IPS-NIHi7 (cell line): ENCODE data around the gene COPS2.
A peak's percentile ranks its signal among the peaks of the same experiment; 100 is the strongest.
"Not testable (repeated sequence)": the region's sequence is repeated elsewhere in the genome, so short reads cannot be mapped to it uniquely, and the experiment has no call there.

ENCODE experiments used
- DNase-seq: peaks from one replicate; pipeline ENCODE4 v3.0.0; 2012; ENCODE audit warnings: mixed read lengths; ENCODE audit errors: extremely low spot score

The COPS2 gene

DNA sequence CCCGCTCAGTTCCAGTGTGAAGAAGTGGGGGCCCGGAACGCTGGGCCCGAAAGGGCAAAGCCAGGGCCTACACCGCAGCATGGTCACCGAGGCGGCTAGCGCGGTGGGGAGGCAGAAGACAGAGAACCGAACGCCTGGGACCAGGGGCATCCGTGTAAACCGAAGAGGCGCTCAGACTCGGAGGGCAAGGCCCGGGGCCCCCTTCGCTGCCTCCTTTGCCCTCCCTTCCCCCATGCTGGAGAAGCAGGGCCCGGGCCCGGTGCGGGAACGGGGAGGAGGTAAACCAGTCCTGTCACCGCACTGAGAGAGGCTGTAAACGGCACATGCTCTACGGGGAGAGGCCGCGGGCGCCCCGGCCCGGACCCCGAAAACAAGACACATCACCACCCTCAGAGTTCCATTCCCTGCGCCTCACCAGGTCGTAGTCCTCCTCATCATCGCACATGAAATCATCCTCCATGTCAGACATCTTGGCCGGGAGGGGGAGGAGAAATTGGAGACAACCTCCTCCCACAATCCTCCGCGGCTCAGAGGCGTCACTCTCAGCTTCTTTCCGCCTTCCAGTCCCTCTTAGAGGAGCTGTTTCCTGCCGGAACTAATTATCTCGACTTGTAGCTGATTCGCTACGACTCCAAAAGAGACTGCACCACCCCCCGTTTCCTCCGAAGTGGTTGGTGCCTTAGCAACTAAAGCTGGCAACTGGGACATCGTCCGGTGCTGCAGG, at the start of gene COPS2:
TSS of gene COPS2 (minus strand) at position 490 of the 724 bp plus-strand sequence. CDS start at position 469, 21 bp downstream.
- peak; percentile 91 for DNase-seq

GRCh38 chr15:49200347-49200746, 44.9 kb upstream of the COPS2 start:
- no peak for DNase-seq

- DNase-seq, result no peak
Measured at GRCh38 chr15:49199666-49200065, 44.3 kb upstream of the COPS2 start.

- no peak for DNase-seq
Measured at GRCh38 chr15:49196856-49197255, 41.5 kb upstream of the COPS2 start.

- DNase-seq, result no peak
Measured at GRCh38 chr15:49191892-49192291, 36.5 kb upstream of the COPS2 start.

GRCh38 chr15:49190586-49190985, 35.2 kb upstream of the COPS2 start:
- no peak for DNase-seq

DNA sequence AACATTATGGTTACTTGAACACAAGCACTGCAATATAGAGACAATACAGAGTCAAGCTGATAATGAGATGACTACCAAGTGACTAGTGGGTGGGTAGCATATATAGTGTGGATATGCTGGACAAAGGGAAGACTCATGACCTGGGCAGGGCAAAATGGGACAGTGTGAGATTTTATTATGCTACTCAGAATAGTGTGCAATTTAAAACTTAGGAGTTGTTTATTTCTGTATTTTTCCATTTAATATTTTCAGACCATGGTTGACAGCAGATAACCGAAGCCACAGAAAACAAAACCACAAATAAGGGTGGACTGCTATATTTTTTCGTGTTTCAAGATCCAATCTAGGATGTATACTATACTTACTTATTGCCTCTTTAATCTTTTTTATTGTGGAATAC, 34.2 kb upstream of the COPS2 start:
- DNase-seq, result no peak

- DNase-seq, result no peak
Measured at GRCh38 chr15:49188933-49189332, 33.5 kb upstream of the COPS2 start.

DNA sequence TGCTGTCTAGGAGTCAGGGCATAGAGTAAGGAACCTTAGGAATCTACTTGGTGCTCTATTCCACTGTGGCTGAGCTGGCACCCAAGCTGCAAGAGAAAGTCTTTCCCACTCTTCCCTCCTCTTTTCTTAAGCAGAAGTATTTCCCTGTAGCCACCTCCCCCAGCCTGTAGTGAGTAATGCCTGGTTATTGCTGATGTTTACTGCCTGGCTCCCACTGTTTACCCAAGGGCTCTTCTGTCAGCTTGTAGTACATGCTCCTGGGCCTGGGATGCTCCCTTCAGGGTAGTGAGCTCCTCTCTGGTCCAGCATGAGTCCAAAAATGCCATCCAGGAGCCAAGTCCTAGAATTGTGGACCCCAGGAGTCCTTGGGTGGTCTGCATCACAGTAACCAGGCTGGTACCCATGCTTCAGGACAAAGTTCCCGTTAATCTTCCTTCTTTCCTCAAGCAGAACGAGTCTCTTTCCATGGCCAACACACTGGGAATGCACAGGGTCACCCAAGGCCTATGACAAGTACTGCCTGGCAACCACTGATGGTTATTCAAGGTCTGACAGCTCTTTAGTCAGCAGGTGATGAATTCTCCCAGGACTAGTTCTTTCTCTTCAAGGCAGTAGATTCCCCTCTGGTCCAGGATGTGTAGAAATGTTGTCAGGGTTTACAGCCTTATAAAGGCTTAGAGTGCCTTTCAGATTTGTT, 32.3 kb upstream of the COPS2 start:
- DNase-seq, result no peak

- DNase-seq, result no peak
Measured at GRCh38 chr15:49185473-49185872, 30.1 kb upstream of the COPS2 start.

- DNase-seq, result not testable (repeated sequence)
Measured at GRCh38 chr15:49183741-49184140, 28.3 kb upstream of the COPS2 start.

DNA sequence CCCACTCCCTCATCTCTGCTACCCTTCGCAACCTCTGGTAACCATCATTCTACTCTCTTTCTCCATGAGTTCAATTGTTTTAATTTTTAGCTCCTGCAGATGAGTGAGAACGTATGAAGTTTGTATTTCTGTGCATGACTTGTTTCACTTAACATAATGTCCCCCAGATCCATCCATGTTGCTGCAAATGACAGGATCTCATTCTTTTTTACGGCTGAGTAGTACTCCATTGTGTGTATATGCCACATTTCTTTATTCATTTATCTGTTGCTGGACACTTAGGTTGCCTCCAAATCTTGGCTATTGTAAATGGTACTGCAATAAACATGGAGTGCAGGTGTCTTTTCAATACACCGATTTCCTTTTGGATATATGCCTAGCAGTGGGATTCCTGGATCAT, 26.7 kb upstream of the COPS2 start:
- DNase-seq, result no peak

DNA sequence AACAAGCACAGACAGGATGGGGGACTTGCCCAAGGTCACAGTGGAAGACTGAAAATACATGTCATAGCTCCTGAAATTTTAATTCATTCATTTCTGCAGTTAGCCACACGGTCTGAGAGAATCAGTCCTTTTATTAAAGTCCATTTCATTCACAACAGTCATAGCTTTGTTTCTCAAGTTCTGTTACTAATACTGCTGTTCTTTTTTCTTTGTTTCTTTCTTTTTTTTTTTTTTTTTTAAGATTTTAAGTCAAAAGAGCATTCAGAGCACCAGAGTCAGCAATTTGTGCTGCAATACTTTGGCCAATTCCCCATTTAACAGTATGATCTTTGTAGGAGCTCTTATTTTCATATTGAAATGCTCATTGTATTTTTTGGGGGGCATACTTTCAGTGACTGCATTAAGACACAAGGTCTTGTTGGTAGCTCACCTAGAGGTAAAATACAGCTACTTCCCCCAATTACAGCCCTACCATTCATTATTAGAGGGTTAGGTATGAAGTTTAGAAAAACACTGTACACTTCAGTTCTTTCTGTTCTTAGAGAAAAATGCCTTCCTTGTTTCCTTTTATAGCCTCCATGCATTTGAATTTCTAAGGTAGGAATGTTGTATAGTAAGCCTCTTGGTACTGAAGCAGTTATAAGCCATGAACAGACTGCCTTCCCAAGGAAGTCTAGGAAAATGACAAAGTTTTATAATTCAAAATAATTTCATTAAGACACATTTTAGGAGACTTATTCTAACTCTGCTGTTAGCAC, 24.2 kb upstream of the COPS2 start:
- DNase-seq, result no peak

GRCh38 chr15:49178497-49178896, 23.1 kb upstream of the COPS2 start:
- no peak for DNase-seq

DNA sequence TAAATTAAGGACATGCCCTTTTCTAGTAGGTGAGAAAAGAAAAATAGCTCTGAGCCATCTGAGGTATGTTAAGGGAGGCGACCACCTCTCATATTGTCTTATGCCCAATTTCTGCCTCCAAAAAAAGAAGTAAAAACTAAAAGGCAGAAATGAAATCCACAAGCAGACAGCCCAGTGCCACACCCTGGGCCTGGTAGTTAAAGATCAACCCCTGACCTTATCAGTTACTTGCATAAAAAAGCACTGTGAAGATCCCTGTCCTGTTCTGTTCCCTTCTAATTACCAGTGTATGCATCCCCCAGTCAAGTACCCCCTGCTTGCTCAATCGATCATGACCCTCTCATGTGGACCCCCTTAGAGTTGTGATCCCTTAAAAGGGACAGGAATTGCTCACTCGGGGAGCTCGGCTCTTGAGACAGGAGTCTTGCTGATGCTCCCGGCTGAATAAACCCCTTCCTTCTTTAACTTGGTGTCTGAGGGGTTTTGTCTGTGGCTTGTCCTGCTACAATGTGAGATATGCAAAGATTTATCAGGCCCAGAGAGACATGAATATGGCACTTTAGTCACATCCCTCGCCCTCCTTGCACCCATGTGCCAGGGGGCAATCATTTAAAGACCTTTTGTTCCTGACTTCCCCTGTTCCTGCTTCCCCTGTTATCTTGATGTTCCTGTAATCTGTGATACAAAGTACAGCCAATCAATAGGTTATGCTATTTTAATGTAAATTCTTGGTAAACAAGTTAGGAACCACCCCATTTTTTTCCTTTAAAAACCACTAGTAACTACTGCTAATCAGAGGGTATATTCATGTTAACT, 20.4 kb upstream of the COPS2 start:
- not testable (repeated sequence) for DNase-seq

GRCh38 chr15:49174902-49175301, 19.5 kb upstream of the COPS2 start:
- DNase-seq, result no peak

GRCh38 chr15:49171790-49172189, 16.4 kb upstream of the COPS2 start:
- no peak for DNase-seq

DNA sequence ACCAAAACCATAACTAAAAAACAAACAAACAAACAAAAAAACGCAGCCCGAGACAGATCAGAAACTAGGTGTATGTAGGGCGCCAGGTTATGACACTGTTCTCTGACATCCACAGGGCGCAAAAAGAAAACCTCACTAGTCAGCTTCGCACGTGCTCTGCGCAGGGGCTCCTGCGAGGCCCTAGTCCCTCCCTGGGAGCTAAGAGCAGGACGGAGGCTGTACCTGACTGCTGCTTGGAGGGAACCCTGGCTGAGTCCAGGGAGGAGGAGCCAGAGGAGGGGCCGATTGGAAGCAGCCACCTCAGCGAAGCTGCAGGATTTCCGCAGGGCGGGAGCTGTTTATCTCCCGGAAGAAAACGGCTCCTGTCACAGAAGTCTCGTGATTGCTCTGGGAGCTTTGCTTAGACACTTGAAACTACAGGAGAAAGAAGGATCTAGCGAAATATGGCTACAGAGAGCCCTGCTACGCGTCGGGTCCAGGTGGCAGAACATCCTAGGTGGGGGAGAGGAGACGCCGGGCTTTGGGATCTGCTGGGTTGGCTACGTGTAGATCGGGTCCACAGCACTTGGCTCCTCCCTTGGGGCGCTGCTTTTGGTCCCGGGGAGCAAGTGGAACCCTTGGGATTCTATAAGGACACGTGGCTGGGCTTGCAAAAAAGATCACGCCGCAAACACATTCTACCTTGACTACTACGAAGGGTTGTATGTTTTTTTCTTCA, 14.6 kb upstream of the COPS2 start, which contains the start of gene GALK2:
TSS of gene GALK2 (plus strand) at position 368 of the 718 bp plus-strand sequence. CDS start at position 444, 76 bp downstream.
- peak; percentile 95 for DNase-seq

DNA sequence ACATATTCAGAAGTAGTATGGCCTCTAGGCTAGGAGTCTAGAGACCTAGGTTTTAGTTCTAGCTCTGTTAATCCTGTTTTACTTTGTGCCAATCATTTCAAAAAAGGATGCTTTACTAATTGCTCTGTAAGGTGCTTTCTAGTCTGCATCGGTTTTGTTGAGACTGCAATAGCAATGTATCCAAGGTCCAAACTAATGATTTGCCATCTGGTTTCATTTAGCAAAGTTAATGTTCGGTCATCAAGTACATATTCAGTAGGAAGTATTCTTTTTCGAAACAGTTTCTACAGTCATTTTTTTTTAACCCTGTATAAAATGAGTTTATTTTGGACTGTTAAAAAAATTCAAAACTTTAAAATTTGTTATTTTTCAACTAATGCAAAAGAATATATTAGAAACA, 12.6 kb upstream of the COPS2 start:
- no peak for DNase-seq

- no peak for DNase-seq
Measured at GRCh38 chr15:49164865-49165264, 9.5 kb upstream of the COPS2 start.

GRCh38 chr15:49163678-49164077, 8.3 kb upstream of the COPS2 start:
- no peak for DNase-seq
